Kidney epithelial cell (primary cell): ENCODE data around the gene LEFTY1. TPM values are rescaled to one million over a fixed set of nuclear protein-coding genes. Genes with fewer than 3 reads are reported as not detected.

Experiments
- DNase-seq: peaks from one replicate; pipeline ENCODE4 v3.0.0-alpha.2; 2010; ENCODE audit warnings: low read depth
- H3K27me3 ChIP-seq: 2 replicates; pipeline ENCODE4 v1.6.0; 2011; ENCODE audit warnings: low read length; ENCODE audit not compliant: control insufficient read depth, insufficient read depth
- H3K36me3 ChIP-seq: 2 replicates; pipeline ENCODE4 v1.5.1; 2011; ENCODE audit warnings: low read length; ENCODE audit not compliant: control insufficient read depth, insufficient read depth
- H3K4me3 ChIP-seq: 2 replicates; pipeline ENCODE4 v1.5.1; 2011; ENCODE audit warnings: low read depth, mild to moderate bottlenecking, control low read depth, low read length
- CTCF ChIP-seq: IDR thresholded peaks from 2 replicates; pipeline ENCODE4 v1.5.1; 2011; ENCODE audit warnings: mild to moderate bottlenecking, moderate library complexity, low read length, control low read depth, inconsistent platforms; ENCODE audit not compliant: insufficient read depth, poor library complexity, severe bottlenecking
- total RNA-seq: library from RNA; depleted of rRNA; stranded (reverse); fragments of >200 nt; gene quantifications from 2 replicates; pipeline ENCODE4 v1.2.3, GENCODE V29; 2015

Gene LEFTY1
- total RNA-seq, 1 donor from 2014 or later = not detected

DNA sequence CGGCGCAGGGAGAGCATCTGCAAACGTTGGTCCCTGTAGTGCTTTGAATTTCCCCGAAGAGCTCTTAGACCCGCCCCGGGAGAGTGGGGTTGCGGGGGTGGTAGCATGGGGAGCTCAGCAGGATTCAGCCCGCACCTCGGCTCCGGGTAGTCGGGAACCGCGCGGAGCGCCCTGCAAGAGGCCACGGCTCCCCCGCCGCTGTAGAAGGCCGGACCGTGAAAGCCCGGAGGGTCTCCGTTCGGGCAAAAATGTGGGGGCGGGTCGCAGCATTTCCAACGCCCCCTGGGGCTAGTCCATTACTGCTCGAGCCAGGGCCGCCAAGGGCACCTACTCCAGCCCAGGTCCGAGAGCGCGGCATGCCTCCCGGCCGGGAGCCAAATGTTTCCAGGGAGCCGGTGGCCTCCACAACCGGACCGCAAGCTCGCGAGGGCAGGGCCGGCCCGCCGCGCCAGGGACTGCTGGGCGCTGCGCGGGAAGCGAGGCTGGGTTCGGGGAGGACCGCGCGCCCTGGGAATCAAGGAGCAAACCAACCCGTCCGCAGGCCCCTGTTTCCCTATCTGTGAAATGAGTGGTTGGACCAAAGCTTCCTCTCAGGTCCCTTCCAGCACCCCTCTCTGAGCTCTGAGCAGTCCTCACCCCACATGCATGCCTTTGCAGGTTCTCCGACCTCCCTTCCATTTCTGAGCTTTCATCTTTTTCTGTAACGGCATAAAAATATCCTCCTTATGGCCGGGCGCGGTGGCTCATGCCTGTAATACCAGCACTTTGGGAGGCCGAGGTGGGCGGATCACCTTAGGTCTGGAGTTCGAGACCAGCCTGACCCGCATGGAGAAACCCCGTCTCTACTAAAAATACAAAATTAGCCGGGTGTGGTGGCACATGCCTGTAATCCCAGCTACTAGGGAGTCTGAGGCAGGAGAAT, 6.0 kb downstream of the LEFTY1 start:
- Histone ChIP-seq H3K27me3 (no peaks in the 10 kb centered on the region), H3K36me3 (no peaks in the 10 kb centered on the region), H3K4me3 (peak overlapping the region; percentile 92)
- TF ChIP-seq CTCF = no peak
- no peak for DNase-seq

DNA sequence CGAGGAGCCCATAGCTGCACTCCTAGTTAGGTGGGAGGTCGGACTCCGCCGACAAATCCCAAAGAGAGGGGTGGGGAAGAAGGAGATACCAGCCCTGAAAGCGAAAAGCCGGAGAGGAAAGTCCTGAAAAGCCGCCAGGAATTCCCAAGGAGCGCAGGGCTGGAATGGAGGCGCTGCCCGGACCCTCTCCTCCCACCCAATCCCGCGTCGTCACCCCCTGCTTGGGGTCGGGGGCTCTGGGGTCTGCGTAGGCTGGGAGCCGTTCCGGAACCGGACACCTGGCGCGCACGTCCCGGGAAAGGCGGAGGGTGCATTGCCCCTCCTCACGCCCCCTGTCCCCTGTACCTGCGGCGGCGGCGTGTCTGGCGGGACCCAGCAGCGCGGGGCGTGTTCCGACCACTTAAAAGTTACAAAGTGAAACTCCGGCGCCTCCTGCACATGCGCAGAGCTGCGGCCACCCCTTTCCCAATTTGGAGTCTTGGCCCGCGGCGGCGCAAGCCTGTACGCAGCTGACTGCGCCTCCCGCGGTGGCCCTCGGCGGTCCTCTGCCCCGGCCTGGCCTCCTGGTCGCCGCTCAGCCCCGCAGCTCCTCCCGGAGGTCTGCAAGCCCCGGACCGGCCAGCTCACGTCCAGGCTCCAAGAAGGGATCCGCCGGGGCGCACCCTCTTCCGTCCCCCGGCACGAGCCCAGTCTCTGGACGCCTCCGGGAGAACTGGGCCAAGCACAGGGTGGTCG, 6.8 kb downstream of the LEFTY1 start, which contains the start of gene TMEM63A:
Gene TMEM63A (minus strand): TSS at position 422 of the 735 bp plus-strand sequence. CDS start 4,800 bp downstream, outside the sequence.
- Histone ChIP-seq H3K27me3 (no peaks in the 10 kb centered on the region), H3K36me3 (no peaks in the 10 kb centered on the region), H3K4me3 (peak within 1 kb of the TSS; percentile 92)
- no peak for DNase-seq
- TF ChIP-seq CTCF = no peak

DNA sequence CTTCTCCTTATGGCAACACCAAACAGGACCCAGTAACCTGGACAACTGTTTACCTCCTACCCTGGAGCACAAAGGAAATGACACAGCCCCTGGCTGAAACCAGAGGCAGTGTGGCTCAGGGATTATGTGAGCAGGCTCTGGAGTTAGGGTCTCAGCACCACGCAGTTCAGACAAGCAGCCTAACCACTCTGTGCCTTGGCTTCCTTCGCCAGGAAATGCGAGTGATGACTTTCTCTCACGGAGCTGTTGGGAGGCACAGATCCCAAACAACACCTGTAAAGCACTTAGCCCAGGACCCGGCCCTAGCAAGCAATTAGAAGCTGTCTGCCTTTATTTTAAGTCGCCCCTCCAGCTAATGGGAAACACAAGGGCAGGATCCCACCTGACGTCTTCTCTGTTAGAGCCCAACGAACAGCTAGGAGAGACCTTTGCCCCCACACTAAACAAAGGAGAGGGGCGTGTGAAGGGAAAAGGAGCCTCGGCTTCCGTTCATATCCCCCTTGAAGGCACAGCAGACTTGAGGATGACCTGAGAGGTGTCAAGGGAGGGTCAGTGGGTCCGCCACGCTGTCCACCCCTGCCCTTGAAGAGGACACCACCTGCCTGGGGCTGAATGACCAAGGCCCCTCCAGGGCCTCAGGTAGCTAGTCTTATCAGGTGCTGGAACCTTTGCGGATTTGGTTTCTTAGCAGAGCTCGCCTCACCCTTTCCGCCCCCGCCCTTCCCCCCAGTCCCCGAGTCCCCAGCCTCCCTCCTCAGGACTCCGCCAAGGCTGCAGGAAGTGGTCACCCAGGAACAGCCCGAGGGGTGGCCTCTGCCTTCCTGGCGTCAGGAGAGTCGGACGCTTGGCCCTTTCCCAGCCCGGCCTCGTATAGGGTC, 7.6 kb downstream of the LEFTY1 start:
- no peaks in the 10 kb centered on the region for H3K27me3 ChIP-seq
- H3K4me3 ChIP-seq = peak overlapping the region; percentile 92
- H3K36me3 ChIP-seq = no peaks in the 10 kb centered on the region
- DNase-seq = no peak
- TF ChIP-seq CTCF = no peak

DNA sequence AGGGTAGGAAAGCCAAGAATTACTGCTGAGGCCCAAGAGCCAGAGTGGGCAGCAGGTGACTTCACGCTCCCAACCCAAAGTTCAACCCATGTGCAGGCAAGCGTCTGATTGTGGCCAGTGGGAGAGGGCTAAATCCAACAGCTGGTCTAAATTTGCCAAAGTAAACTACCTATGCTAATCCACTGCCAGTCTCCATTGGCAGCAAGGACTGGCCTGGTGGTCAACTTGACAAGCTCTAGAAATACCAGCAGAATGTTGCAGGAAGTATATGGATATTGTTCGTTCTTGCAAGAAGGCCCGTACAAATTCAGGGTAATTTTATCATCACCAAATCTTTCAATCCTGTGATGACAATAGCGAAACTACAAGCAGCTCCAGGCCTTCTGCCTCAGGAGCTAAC, 8.3 kb downstream of the LEFTY1 start:
- no peak overlapping the region for H3K4me3 ChIP-seq
- H3K27me3 ChIP-seq = no peaks in the 10 kb centered on the region
- DNase-seq = no peak
- H3K36me3 ChIP-seq = no peaks in the 10 kb centered on the region
- no peak for TF ChIP-seq CTCF

DNA sequence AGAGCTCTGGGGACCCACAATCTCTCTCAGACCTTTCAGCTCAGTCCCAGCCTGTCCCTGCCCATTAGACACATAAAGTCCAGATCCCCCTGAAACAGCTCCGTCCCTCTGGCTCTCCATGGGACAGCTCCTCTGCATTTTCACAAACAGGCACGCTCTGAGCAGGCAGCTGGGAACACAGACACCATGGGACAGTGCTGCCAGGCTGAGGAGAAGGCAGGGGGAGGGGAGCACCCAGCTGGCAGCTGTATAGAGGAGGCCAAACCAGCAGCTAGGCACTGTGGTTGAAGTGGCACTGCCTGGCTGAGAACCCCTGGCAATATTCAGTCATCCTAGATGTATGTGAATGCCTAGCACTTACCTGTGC, 8.7 kb downstream of the LEFTY1 start:
- no peak for DNase-seq
- TF ChIP-seq CTCF = no peak
- no peaks in the 10 kb centered on the region for H3K36me3 ChIP-seq
- H3K4me3 ChIP-seq = no peak overlapping the region
- H3K27me3 ChIP-seq = no peaks in the 10 kb centered on the region
